ENCODE data around the gene PAX7.

The PAX7 gene

GRCh38 chr1:18778437-18778836 is 147.8 kb downstream of the PAX7 start:
- no peak overlapping the region for H3K4me3 ChIP-seq

GRCh38 chr1:18781031-18781430 is 150.4 kb downstream of the PAX7 start:
- H3K27ac ChIP-seq, result no peak overlapping the region
- H3K4me3 ChIP-seq, result no peak overlapping the region

More at GRCh38 chr1:18778437-18778836, 147.8 kb downstream of the PAX7 start:
- H3K27ac ChIP-seq, result no peak overlapping the region

GRCh38 chr1:18783705-18784481 is 153.2 kb downstream of the PAX7 start:
- H3K27ac ChIP-seq, result no peak overlapping the region
- no peak overlapping the region for H3K4me3 ChIP-seq

GRCh38 chr1:18784482-18784831 is 153.8 kb downstream of the PAX7 start:
- H3K4me3 ChIP-seq, result no peak overlapping the region
- H3K27ac ChIP-seq, result no peak overlapping the region

GRCh38 chr1:18786149-18786548 is 155.5 kb downstream of the PAX7 start:
- H3K27ac ChIP-seq, result no peak overlapping the region
- no peak overlapping the region for H3K4me3 ChIP-seq

GRCh38 chr1:18787825-18788385 is 157.3 kb downstream of the PAX7 start:
- Histone ChIP-seq H3K27ac (no peak overlapping the region), H3K4me3 (no peak overlapping the region)

- H3K4me3 ChIP-seq, result no peak overlapping the region
- H3K27ac ChIP-seq, result no peak overlapping the region
These were observed 158.6 kb downstream of the PAX7 start for GRCh38 chr1:18789246-18789645.

GRCh38 chr1:18792747-18793146 is 162.1 kb downstream of the PAX7 start:
- no peak overlapping the region for H3K4me3 ChIP-seq

GRCh38 chr1:18793164-18793563 is 162.5 kb downstream of the PAX7 start:
- H3K4me3 ChIP-seq, result no peak overlapping the region
- no peak overlapping the region for H3K27ac ChIP-seq

More at GRCh38 chr1:18792747-18793146, 162.1 kb downstream of the PAX7 start:
- H3K27ac ChIP-seq, result no peak overlapping the region

GRCh38 chr1:18794051-18794450 is 163.4 kb downstream of the PAX7 start:
- Histone ChIP-seq H3K27ac (no peak overlapping the region), H3K4me3 (no peak overlapping the region)

- Histone ChIP-seq H3K27ac (no peak overlapping the region), H3K4me3 (no peak overlapping the region)
These were observed 163.9 kb downstream of the PAX7 start for GRCh38 chr1:18794561-18794960.

- Histone ChIP-seq H3K4me3 (no peak overlapping the region), H3K27ac (no peak overlapping the region)
These were observed 164.5 kb downstream of the PAX7 start for GRCh38 chr1:18795002-18795689.

- H3K27ac ChIP-seq, result no peak overlapping the region
- no peak overlapping the region for H3K4me3 ChIP-seq
These were observed 166.3 kb downstream of the PAX7 start for GRCh38 chr1:18796950-18797349.

Data from skin epidermis (tissue), 12 donors.